Heart right ventricle (tissue), 16 donors: ENCODE results near the gene RGS19. TPM values are rescaled to one million over a fixed set of nuclear protein-coding genes. Genes with fewer than 3 reads are reported as not detected.

Source experiments
- ATAC-seq, 8 donors: fragments of 200-7000 bp; cut with Tn5 transposase; one replicate each; pipeline ENCODE4 v1.9.1; 2020; ENCODE audit warnings: mild to moderate bottlenecking in 8 of 8, moderate library complexity in 8 of 8, moderate number of reproducible peaks in 1 of 8
- DNase-seq, 2 donors: peaks; one replicate each; pipeline ENCODE4 v3.0.0-alpha.2; 2020
- H3K27ac ChIP-seq, 10 donors: fragments of 200-600 bp; sonication (generic) in 2 of 10; one replicate each; pipeline versions ENCODE4 v1.5.0 to v1.8.0; 2020 to 2022; ENCODE audit warnings: mild to moderate bottlenecking in 3 of 10
- H3K27me3 ChIP-seq, 7 donors: fragments of 200-600 bp; one replicate each; pipeline ENCODE4 v1.8.0; 2021 to 2022; ENCODE audit warnings: mild to moderate bottlenecking in 2 of 7
- H3K36me3 ChIP-seq, 9 donors: fragments of 200-600 bp; sonication (generic) in 1 of 9; one replicate each; pipeline versions ENCODE4 v1.5.0 to v1.8.0; 2020 to 2022; ENCODE audit warnings: mild to moderate bottlenecking in 2 of 9
- H3K4me1 ChIP-seq, 9 donors: fragments of 200-600 bp; sonication (generic) in 1 of 9; one replicate each; pipeline versions ENCODE4 v1.5.0 to v1.8.0; 2020 to 2022; ENCODE audit warnings: mild to moderate bottlenecking in 4 of 9
- H3K4me3 ChIP-seq, 10 donors: fragments of 200-600 bp; sonication (generic) in 2 of 10; one replicate each; pipeline versions ENCODE4 v1.5.0 to v1.8.0; 2020 to 2022; ENCODE audit warnings: mild to moderate bottlenecking in 7 of 10, moderate library complexity in 2 of 10
- H3K9me3 ChIP-seq, 11 donors: fragments of 200-600 bp in 10 of 11; sonication (generic) in 2 of 11; one replicate each; pipeline versions ENCODE4 v1.5.0 to v1.8.0; 2013 to 2022; ENCODE audit warnings: mild to moderate bottlenecking in 2 of 11, control low read depth in 1 of 11, moderate library complexity in 1 of 11
- WGBS, 2 donors: extraction: QIAGEN DNeasy Blood & Tissue Kit; methylation state at CpG; one replicate each; pipeline ENCODE4 v1.1.7; 2013; ENCODE audit warnings: inconsistent platforms in 1 of 2; 5-methylcytosine and 5-hydroxymethylcytosine counted together
- intact Hi-C, 10 donors: fragments of 100-400 bp; cut with DNase I; formaldehyde crosslinking; loops; one replicate each; pipeline versions ENCODE4 v1.11.1 to v1.14.2; 2022
- polyA plus RNA-seq, 2 donors: library from polyadenylated mRNA; stranded (reverse); fragments of 200-250 nt; gene quantifications; one replicate each; pipeline ENCODE4 v1.2.3, GENCODE V29; 2013
- total RNA-seq, 10 donors: library from RNA; stranded (reverse); fragmentation: NEBNext Ultra II Directional in 3 of 10; extraction: Animal tissue kit (Norgen Biotek cat#: 25700) in 3 of 10; gene quantifications; one replicate each; pipeline versions ENCODE4 v1.2.1 to v1.2.4, GENCODE V29; 2021 to 2023
- TF ChIP-seq, protein P1 (sequence below), 9 donors: fragments of 200-600 bp; sonication (generic) in 2 of 9; IDR thresholded peaks; one replicate each; pipeline versions ENCODE4 v1.5.0 to v1.8.0; 2021 to 2022; ENCODE audit warnings: antibody characterized with exemption in 9 of 9, mild to moderate bottlenecking in 5 of 9, moderate library complexity in 1 of 9
- donor health status: Arrhythmogenic right ventricular cardiomyopathy.
- donor health status: ischemic (EF 13 %, LVEDD 7.1; RV severe dilation, severe dysfunction).
- donor health status: healthy with polysubstance abuse.
- donor health status: DM: no; HTN: yes; CAD: no.
- donor health status: DM: no; HTN: no; CAD: no.
- donor health status: ischemic (EF 25% LVEDD 6.9; RV normal size, moderate dysfunction).
- donor health status: ischemic (EF 25% LVEDD 5.7; RV mildly dilated, moderate dysfunction).
- donor health status: healthy.
- donor health status: DM: yes; HTN: yes; CAD: no.
- donor health status: Ischemic cardiomyopathy.
- donor health status: ischemic (EF 35%, LVEDD 5.7; RV mildly dilated, moderate dysfunction).
- donor health status: nonischemic (EF 11% LVEDD 7.7; RV severe dilation, severe dysfunction).
- donor health status: DM: yes; HTN: yes; CAD: no.
- donor health status: PGD.
- donor health status: ischemic (EF 29% LVEDD 5.4; RV normal size, mild dysfunction).
- donor health status: nonischemic (EF 23%, LVEDD 6.1; RV moderate dilation, normal function).

The RGS19 gene
- total and polyA plus RNA-seq, 12 donors: 1.8 to 13.1 (median 4.0) TPM

- H3K27me3 ChIP-seq: peaks cover 3 to 77% (median 58%) of the 10 kb centered on the region in 7 donors
- H3K36me3 ChIP-seq: peaks cover 0 to 16% (median 10%) of the 10 kb centered on the region in 9 donors
- H3K9me3 ChIP-seq: no peaks in the 10 kb centered on the region
- WGBS, 2 donors: 1% methylated on average over 74 to 91 of the region's 91 CpGs
- peaks cover 17 to 68% (median 56%) of the 10 kb centered on the region in 9 donors for H3K4me1 ChIP-seq
- peak overlapping the region; percentile 26 to 66 (median 57) for H3K4me3 ChIP-seq
- DNase-seq (peak; percentile 83 to 92), ATAC-seq (peak; percentile 82 to 91 (median 87))
- peak overlapping the region; percentile 55 to 96 (median 84) for H3K27ac ChIP-seq
- intact Hi-C loops: loop anchor here (1.0 to 10.0 kb wide), 7 partner anchors 18 to 86 kb away; partner anchors contain the start of gene PRPF6 (in 4 of the 10)
- TF ChIP-seq, protein P1, sequence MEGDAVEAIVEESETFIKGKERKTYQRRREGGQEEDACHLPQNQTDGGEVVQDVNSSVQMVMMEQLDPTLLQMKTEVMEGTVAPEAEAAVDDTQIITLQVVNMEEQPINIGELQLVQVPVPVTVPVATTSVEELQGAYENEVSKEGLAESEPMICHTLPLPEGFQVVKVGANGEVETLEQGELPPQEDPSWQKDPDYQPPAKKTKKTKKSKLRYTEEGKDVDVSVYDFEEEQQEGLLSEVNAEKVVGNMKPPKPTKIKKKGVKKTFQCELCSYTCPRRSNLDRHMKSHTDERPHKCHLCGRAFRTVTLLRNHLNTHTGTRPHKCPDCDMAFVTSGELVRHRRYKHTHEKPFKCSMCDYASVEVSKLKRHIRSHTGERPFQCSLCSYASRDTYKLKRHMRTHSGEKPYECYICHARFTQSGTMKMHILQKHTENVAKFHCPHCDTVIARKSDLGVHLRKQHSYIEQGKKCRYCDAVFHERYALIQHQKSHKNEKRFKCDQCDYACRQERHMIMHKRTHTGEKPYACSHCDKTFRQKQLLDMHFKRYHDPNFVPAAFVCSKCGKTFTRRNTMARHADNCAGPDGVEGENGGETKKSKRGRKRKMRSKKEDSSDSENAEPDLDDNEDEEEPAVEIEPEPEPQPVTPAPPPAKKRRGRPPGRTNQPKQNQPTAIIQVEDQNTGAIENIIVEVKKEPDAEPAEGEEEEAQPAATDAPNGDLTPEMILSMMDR (IDR thresholded peaks at IDR 0.05): peak; percentile 46 to 84 (median 76)
Measured at GRCh38 chr20:64038565-64039292, 40.6 kb downstream of the RGS19 start.

GRCh38 chr20:64038224-64038564 lies 41.1 kb downstream of the RGS19 start:
- TF ChIP-seq, protein P1 (IDR thresholded peaks at IDR 0.05): no peak
- peaks cover 17 to 68% (median 56%) of the 10 kb centered on the region in 9 donors for H3K4me1 ChIP-seq
- DNase-seq: no peak
- H3K4me3 ChIP-seq: peak overlapping the region in 9 of 10 donors; percentile 30 to 66 (median 58)
- peak in 2 of 8 donors; percentile 1 for ATAC-seq
- H3K27ac ChIP-seq: peak overlapping the region in 9 of 10 donors; percentile 80 to 96 (median 85)
- H3K9me3 ChIP-seq: no peaks in the 10 kb centered on the region
- peaks cover 3 to 71% (median 58%) of the 10 kb centered on the region in 7 donors for H3K27me3 ChIP-seq
- intact Hi-C loops: loop anchor here in 9 of 10 donors (2.0 to 10.0 kb wide), 6 partner anchors 19 to 87 kb away; partner anchors contain the start of gene PRPF6 (in 4 of the 9)
- peaks cover 0 to 21% (median 12%) of the 10 kb centered on the region in 9 donors for H3K36me3 ChIP-seq
- 2% methylated on average over 23 to 30 of the region's 30 CpGs for WGBS, 2 donors

DNA sequence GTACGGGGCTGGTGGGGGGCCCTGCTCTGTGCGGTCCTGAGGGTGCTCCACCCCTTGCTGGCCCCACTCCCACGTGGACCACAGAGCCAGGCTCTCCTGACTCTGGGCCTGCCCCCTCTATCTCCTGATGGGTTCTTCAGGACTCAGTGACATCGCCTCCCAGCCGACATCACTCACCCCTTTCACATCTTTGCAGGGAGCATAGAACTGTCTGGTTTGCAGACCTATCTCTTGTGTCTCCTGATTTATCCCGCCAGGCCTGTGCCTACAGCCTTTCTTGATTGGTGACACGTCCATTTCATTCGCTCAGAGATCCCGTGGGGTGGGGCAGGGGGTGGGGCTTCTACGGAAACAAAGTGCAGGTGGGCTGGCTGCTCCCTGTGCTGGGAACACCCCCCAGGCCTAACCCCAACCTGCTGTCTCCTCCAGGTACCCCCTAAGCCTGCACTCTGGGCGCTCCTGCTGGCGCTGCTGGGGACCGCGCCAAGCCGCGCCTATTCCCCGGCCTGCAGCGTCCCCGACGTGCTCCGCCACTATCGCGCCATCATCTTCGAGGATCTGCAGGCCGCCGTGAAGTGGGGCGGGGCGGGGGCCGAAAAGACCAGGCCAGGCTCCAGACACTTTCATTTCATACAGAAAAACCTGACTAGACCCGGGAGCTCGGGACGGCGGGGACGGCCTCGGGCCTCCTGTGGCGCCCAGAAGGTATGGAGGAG lies 41.7 kb downstream of the RGS19 start:
- peaks cover 0 to 27% (median 18%) of the 10 kb centered on the region in 9 donors for H3K36me3 ChIP-seq
- TF ChIP-seq, protein P1 (IDR thresholded peaks at IDR 0.05): no peak
- no peaks in the 10 kb centered on the region for H3K9me3 ChIP-seq
- peak overlapping the region in 8 of 10 donors; percentile 80 to 96 (median 85) for H3K27ac ChIP-seq
- H3K4me3 ChIP-seq: peak overlapping the region in 9 of 10 donors; percentile 30 to 66 (median 58)
- ATAC-seq (no peak), DNase-seq (no peak)
- intact Hi-C loops: loop anchor here in 9 of 10 donors (2.0 to 10.0 kb wide), 6 partner anchors 19 to 87 kb away; partner anchors contain the start of gene PRPF6 (in 4 of the 9)
- H3K4me1 ChIP-seq: peaks cover 17 to 68% (median 56%) of the 10 kb centered on the region in 9 donors
- 8 to 11% methylated on average over 36 of the region's 36 CpGs for WGBS, 2 donors
- H3K27me3 ChIP-seq: peaks cover 3 to 68% (median 56%) of the 10 kb centered on the region in 7 donors

DNA sequence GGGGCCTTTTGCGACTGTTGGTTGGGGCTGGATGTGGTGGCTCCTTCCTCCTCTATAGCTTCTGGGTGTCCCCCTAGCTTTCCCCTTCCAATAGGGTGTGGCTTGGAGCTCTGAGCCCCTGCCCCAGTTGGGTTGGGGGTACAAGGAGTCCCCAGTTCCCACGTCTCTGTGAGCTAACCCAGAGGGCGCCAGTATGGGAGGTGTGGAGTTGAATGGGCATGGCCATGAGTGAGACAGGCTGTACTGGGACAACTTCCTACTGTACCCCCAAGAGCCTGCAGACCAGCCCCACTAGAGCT lies 42.2 kb downstream of the RGS19 start:
- H3K27ac ChIP-seq: peak overlapping the region in 1 of 10 donors; percentile 64
- no peak for ATAC-seq
- intact Hi-C loops: loop anchor here in 9 of 10 donors (5.0 to 10.0 kb wide), 4 partner anchors 52 to 88 kb away; partner anchors contain the start of gene PRPF6 (in 4 of the 9)
- no peaks in the 10 kb centered on the region for H3K9me3 ChIP-seq
- TF ChIP-seq, protein P1 (IDR thresholded peaks at IDR 0.05): no peak
- no peak for DNase-seq
- peak overlapping the region in 1 of 10 donors; percentile 66 for H3K4me3 ChIP-seq
- WGBS, 2 donors: 80 to 81% methylated on average over 3 of the region's 3 CpGs
- H3K36me3 ChIP-seq: peaks cover 0 to 32% (median 19%) of the 10 kb centered on the region in 9 donors
- peaks cover under 1 to 64% (median 52%) of the 10 kb centered on the region in 7 donors for H3K27me3 ChIP-seq
- H3K4me1 ChIP-seq: peaks cover 13 to 65% (median 53%) of the 10 kb centered on the region in 9 donors
